Loucy (cell line): Measurements from ENCODE around the gene NRDE2.

Experiments used
- EZH2phosphoT487 ChIP-seq: fragments of 200-600 bp; IDR thresholded peaks from 2 replicates; pipeline ENCODE4 v1.6.1; 2018; ENCODE audit warnings: antibody characterized with exemption, mild to moderate bottlenecking, moderate library complexity, borderline replicate concordance
- TF ChIP-seq, protein P1 (sequence below): fragments of 200-600 bp; sonication (generic); conservative IDR thresholded peaks from 2 replicates; pipeline ENCODE4 v1.5.1; 2014; ENCODE audit warnings: mild to moderate bottlenecking, antibody characterized with exemption, low read length

DNA sequence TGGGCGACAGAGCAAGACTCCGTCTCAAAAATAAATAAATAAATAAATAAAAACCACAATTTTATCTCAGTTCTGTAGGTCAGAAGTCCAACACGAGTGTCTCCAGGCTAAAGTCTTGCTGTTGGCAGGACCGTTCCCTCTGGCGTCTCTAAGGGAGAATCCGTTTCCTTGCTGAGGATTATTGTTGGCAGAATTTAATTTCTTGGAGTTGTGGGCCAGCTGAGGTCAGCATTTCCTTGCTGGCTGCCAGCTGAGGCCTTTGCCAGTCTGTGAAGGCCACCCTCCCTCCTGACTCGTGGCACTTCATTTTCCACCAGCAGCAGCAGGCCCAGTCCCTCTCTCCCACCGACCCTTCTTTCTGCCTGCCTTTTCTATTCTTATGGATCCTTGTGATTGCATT lies 58.2 kb downstream of the NRDE2 start:
- no peak for TF ChIP-seq EZH2phosphoT487
- TF ChIP-seq, protein P1, sequence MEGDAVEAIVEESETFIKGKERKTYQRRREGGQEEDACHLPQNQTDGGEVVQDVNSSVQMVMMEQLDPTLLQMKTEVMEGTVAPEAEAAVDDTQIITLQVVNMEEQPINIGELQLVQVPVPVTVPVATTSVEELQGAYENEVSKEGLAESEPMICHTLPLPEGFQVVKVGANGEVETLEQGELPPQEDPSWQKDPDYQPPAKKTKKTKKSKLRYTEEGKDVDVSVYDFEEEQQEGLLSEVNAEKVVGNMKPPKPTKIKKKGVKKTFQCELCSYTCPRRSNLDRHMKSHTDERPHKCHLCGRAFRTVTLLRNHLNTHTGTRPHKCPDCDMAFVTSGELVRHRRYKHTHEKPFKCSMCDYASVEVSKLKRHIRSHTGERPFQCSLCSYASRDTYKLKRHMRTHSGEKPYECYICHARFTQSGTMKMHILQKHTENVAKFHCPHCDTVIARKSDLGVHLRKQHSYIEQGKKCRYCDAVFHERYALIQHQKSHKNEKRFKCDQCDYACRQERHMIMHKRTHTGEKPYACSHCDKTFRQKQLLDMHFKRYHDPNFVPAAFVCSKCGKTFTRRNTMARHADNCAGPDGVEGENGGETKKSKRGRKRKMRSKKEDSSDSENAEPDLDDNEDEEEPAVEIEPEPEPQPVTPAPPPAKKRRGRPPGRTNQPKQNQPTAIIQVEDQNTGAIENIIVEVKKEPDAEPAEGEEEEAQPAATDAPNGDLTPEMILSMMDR, result no peak
